Measurements from ENCODE around the gene MT1F.

Gene MT1F

DNA sequence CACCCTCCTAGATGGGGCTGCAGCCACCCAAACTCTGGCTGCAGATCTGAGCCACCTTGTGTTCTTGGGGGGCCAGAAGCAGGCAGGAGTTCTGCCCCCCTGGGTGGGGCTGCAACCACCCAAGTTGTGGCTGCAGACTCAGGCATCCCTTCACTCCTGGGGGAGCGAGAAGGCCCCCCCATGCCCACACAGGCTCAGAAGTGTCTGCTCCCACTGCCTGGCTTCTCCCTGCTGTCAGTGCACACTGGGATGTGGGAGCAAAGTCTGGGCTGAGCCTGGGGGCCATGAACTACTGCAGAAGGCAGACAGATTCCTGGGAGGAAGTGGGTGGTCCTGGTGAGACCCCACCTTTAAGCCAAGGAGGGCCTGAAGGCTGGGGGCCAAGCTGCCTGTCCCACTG is 37.5 kb downstream of the MT1F start:
- Histone ChIP-seq H3K4me3 (ENCODE audit: low read length in 2 of 2) (no peak overlapping the region), H3K9ac (ENCODE audit: low read depth in 1 of 2, low read length in 2 of 2) (no peak overlapping the region), H3K27me3 (ENCODE audit: control insufficient read depth in 2 of 2, insufficient read depth in 2 of 2, low read length in 2 of 2) (no peaks in the 10 kb centered on the region), H3K36me3 (ENCODE audit: control insufficient read depth in 2 of 2, insufficient read depth in 2 of 2, low read length in 2 of 2) (no peaks in the 10 kb centered on the region), H3K27ac (ENCODE audit: low read depth in 2 of 2, low read length in 2 of 2) (no peak overlapping the region), H3K4me1 (ENCODE audit: control insufficient read depth in 2 of 2, insufficient read depth in 2 of 2, low read length in 2 of 2) (peaks cover 0 to 2% of the 10 kb centered on the region in 2 donors), H3K9me3 (ENCODE audit: control insufficient read depth in 2 of 2, low read length in 2 of 2) (no peaks in the 10 kb centered on the region)

DNA sequence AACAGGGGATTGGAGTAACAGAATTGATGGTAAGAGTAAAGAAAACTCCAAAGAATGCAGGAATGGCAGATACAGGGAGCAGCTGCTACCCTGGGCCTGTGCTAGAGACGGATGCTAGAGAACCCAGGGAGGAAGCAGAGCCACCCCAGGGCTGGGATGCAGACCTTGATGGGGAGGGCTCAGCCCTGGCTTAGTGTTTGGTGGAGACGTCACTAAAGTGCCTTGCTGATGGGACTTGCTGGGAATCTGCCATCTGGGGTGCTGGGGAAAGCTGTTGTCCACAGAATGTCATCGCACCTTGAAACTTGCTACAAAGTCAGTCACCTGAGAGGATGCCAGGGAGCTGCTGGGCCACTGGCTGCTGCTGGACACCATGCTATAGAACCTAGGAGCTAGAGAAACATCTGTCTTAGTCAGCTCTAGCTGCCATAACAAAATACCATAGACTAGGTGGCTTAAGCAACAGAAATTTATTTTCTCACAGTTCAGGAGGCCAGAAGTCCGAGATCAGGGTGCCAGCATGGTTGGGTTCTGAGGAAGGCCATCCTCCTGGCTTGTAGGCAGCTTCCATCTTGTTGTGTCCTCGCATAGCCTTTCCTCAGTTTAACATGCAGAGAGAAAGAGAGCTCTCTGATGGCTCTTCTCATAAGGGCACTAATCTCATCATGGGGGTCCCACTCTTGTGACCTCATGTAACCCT is 39.8 kb downstream of the MT1F start:
- no peaks in the 10 kb centered on the region for H3K27me3 ChIP-seq (ENCODE audit: control insufficient read depth in 2 of 2, insufficient read depth in 2 of 2, low read length in 2 of 2)
- H3K9ac ChIP-seq (ENCODE audit: low read depth in 1 of 2, low read length in 2 of 2), result no peak overlapping the region
- no peak overlapping the region for H3K27ac ChIP-seq (ENCODE audit: low read depth in 2 of 2, low read length in 2 of 2)
- no peak overlapping the region for H3K4me3 ChIP-seq (ENCODE audit: low read length in 2 of 2)
- peaks cover 2% of the 10 kb centered on the region in 2 donors for H3K4me1 ChIP-seq (ENCODE audit: control insufficient read depth in 2 of 2, insufficient read depth in 2 of 2, low read length in 2 of 2)
- H3K9me3 ChIP-seq (ENCODE audit: control insufficient read depth in 2 of 2, low read length in 2 of 2), result no peaks in the 10 kb centered on the region
- H3K36me3 ChIP-seq (ENCODE audit: control insufficient read depth in 2 of 2, insufficient read depth in 2 of 2, low read length in 2 of 2), result no peaks in the 10 kb centered on the region

- Histone ChIP-seq H3K4me3 (ENCODE audit: low read length in 2 of 2) (no peak overlapping the region), H3K27me3 (ENCODE audit: control insufficient read depth in 2 of 2, insufficient read depth in 2 of 2, low read length in 2 of 2) (no peaks in the 10 kb centered on the region), H3K9me3 (ENCODE audit: control insufficient read depth in 2 of 2, low read length in 2 of 2) (no peaks in the 10 kb centered on the region), H3K36me3 (ENCODE audit: control insufficient read depth in 2 of 2, insufficient read depth in 2 of 2, low read length in 2 of 2) (no peaks in the 10 kb centered on the region), H3K4me1 (ENCODE audit: control insufficient read depth in 2 of 2, insufficient read depth in 2 of 2, low read length in 2 of 2) (peaks cover 2% of the 10 kb centered on the region in 2 donors), H3K9ac (ENCODE audit: low read depth in 1 of 2, low read length in 2 of 2) (no peak overlapping the region), H3K27ac (ENCODE audit: low read depth in 2 of 2, low read length in 2 of 2) (no peak overlapping the region)
These were observed 42.4 kb downstream of the MT1F start for GRCh38 chr16:56700195-56700594.

GRCh38 chr16:56700631-56701030 is 42.9 kb downstream of the MT1F start:
- Histone ChIP-seq H3K4me1 (ENCODE audit: control insufficient read depth in 2 of 2, insufficient read depth in 2 of 2, low read length in 2 of 2) (peaks cover 2% of the 10 kb centered on the region in 2 donors), H3K36me3 (ENCODE audit: control insufficient read depth in 2 of 2, insufficient read depth in 2 of 2, low read length in 2 of 2) (no peaks in the 10 kb centered on the region), H3K27ac (ENCODE audit: low read depth in 2 of 2, low read length in 2 of 2) (no peak overlapping the region), H3K27me3 (ENCODE audit: control insufficient read depth in 2 of 2, insufficient read depth in 2 of 2, low read length in 2 of 2) (no peaks in the 10 kb centered on the region), H3K9me3 (ENCODE audit: control insufficient read depth in 2 of 2, low read length in 2 of 2) (no peaks in the 10 kb centered on the region), H3K9ac (ENCODE audit: low read depth in 1 of 2, low read length in 2 of 2) (no peak overlapping the region), H3K4me3 (ENCODE audit: low read length in 2 of 2) (no peak overlapping the region)

DNA sequence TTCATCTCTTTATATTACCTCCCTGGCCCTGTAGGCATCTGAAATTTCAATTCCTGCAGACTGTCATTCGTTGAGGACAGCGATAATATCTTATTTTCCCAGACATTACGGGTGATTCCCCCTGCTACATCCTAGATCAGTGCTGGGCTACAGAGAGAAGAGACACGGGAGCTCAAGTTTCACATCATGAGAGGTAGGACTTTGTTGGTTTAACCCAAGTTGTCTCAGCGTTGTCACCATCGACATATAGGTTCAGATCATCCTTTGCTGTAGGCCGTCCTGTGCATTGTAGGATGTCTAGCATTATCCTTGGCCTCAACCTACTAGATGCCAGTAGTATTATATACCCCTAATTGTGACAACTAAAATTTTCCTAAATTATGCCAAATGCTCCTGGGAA is 43.8 kb downstream of the MT1F start:
- Histone ChIP-seq H3K27ac (ENCODE audit: low read depth in 2 of 2, low read length in 2 of 2) (no peak overlapping the region), H3K36me3 (ENCODE audit: control insufficient read depth in 2 of 2, insufficient read depth in 2 of 2, low read length in 2 of 2) (no peaks in the 10 kb centered on the region), H3K9ac (ENCODE audit: low read depth in 1 of 2, low read length in 2 of 2) (peak overlapping the region in 1 of 2 donors; percentile 24), H3K4me1 (ENCODE audit: control insufficient read depth in 2 of 2, insufficient read depth in 2 of 2, low read length in 2 of 2) (peaks cover 2% of the 10 kb centered on the region in 2 donors), H3K4me3 (ENCODE audit: low read length in 2 of 2) (no peak overlapping the region), H3K27me3 (ENCODE audit: control insufficient read depth in 2 of 2, insufficient read depth in 2 of 2, low read length in 2 of 2) (no peaks in the 10 kb centered on the region), H3K9me3 (ENCODE audit: control insufficient read depth in 2 of 2, low read length in 2 of 2) (no peaks in the 10 kb centered on the region)

DNA sequence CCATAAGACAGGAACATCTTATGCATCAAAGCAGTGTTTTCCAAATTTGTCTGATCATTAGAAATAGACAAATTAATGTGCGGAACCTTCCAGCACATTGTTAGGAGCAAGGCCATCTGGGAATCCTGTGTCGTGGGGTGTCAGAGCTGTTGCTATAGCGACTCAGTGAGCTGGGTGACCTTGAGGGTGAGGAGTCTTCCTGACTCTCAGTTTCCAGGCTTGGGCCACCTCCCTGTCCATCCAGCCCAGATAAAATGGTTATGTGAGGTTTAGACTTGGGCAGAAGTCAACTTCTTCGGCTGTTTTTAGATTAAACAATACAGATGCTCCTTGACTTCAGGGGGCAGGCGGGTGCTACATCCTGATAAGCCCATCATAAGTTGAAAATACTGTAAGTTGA is 45.1 kb downstream of the MT1F start:
- Histone ChIP-seq H3K36me3 (ENCODE audit: control insufficient read depth in 2 of 2, insufficient read depth in 2 of 2, low read length in 2 of 2) (no peaks in the 10 kb centered on the region), H3K4me1 (ENCODE audit: control insufficient read depth in 2 of 2, insufficient read depth in 2 of 2, low read length in 2 of 2) (peaks cover 2% of the 10 kb centered on the region in 2 donors), H3K4me3 (ENCODE audit: low read length in 2 of 2) (no peak overlapping the region), H3K27me3 (ENCODE audit: control insufficient read depth in 2 of 2, insufficient read depth in 2 of 2, low read length in 2 of 2) (no peaks in the 10 kb centered on the region), H3K9me3 (ENCODE audit: control insufficient read depth in 2 of 2, low read length in 2 of 2) (no peaks in the 10 kb centered on the region), H3K9ac (ENCODE audit: low read depth in 1 of 2, low read length in 2 of 2) (no peak overlapping the region), H3K27ac (ENCODE audit: low read depth in 2 of 2, low read length in 2 of 2) (no peak overlapping the region)
